SK-N-MC (cell line): ENCODE results near the gene CTSE.

Experiments used
- FOXP2 ChIP-seq: optimal IDR thresholded peaks from 2 replicates; pipeline ENCODE3; 2011; ENCODE audit warnings: mild to moderate bottlenecking, moderate library complexity; ENCODE audit not compliant: insufficient read depth; ENCODE audit errors: extremely low read length, control extremely low read depth
- POLR2AphosphoS5 ChIP-seq: IDR thresholded peaks from 2 replicates; pipeline ENCODE4 v1.6.1; 2012; ENCODE audit warnings: mild to moderate bottlenecking, low read depth, low read length, borderline replicate concordance

- TF ChIP-seq POLR2AphosphoS5: no peak
- TF ChIP-seq FOXP2: no peak
These were observed 42.9 kb upstream of the CTSE start for GRCh38 chr1:206066479-206067171.
